ENCODE data around the gene SRSF3.
"Not testable (repeated sequence)": the region's sequence is repeated elsewhere in the genome, so short reads cannot be mapped to it uniquely, and the experiment has no call there.

SRSF3 gene

GRCh38 chr6:36650848-36651478 lies 56.8 kb downstream of the SRSF3 start:
- DNase-seq = no peak

GRCh38 chr6:36651659-36652379 lies 57.7 kb downstream of the SRSF3 start:
- DNase-seq = no peak

- not testable (repeated sequence) for DNase-seq
Measured at GRCh38 chr6:36654469-36654868, 60.3 kb downstream of the SRSF3 start.

Measured in hematopoietic multipotent progenitor cell treated with erythropoietin and hydrocortisone succinate and interleukin-3 and kit ligand, for 8 days (in vitro differentiated cells).